DOHH2 (cell line): ENCODE results near the gene TBC1D24.

Experiments used
- EZH2phosphoT487 ChIP-seq: fragments of 200-600 bp; sonication (generic); IDR thresholded peaks from 2 replicates; pipeline ENCODE4 v1.6.1; 2017; ENCODE audit warnings: borderline replicate concordance, mild to moderate bottlenecking, antibody characterized with exemption, low read length, moderate library complexity, mixed read lengths
- TF ChIP-seq, protein P1 (sequence below): fragments of 200-600 bp; sonication (generic); IDR thresholded peaks from one replicate; pipeline ENCODE4 v1.5.1; 2014; ENCODE audit warnings: antibody characterized with exemption, mild to moderate bottlenecking, low read depth, low read length; ENCODE audit not compliant: poor library complexity, severe bottlenecking

DNA sequence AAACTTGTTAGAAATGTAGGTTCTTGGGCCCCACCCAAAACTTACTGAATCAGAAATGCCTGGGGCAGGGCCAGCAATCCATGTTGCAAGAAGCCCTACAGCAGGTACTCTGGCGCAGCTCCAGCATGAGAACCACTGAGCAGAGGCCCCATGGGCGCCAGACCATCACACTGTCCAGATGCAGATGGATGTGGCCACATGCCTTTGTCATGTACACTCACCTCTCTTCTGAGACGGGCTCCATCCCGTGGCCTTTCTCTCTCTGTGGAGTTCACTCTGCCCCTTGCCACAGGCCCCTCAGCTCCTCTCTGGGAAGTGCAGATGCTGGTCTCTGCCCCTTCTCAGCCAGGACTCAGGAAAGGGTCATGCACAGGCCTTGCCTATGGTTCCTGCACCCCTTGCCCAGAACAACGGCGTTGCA lies 48.0 kb upstream of the TBC1D24 start:
- TF ChIP-seq, protein P1, sequence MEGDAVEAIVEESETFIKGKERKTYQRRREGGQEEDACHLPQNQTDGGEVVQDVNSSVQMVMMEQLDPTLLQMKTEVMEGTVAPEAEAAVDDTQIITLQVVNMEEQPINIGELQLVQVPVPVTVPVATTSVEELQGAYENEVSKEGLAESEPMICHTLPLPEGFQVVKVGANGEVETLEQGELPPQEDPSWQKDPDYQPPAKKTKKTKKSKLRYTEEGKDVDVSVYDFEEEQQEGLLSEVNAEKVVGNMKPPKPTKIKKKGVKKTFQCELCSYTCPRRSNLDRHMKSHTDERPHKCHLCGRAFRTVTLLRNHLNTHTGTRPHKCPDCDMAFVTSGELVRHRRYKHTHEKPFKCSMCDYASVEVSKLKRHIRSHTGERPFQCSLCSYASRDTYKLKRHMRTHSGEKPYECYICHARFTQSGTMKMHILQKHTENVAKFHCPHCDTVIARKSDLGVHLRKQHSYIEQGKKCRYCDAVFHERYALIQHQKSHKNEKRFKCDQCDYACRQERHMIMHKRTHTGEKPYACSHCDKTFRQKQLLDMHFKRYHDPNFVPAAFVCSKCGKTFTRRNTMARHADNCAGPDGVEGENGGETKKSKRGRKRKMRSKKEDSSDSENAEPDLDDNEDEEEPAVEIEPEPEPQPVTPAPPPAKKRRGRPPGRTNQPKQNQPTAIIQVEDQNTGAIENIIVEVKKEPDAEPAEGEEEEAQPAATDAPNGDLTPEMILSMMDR = no peak
- TF ChIP-seq EZH2phosphoT487 = no peak
